Uterus (tissue), 4 donors: ENCODE results near the gene SUCLG2. TPM values are rescaled to one million over a fixed set of nuclear protein-coding genes. Genes with fewer than 3 reads are reported as not detected.

Experiments
- DNase-seq, 2 donors: peaks; one replicate each; pipeline ENCODE4 v3.0.0-alpha.2; 2019 to 2020
- H3K27ac ChIP-seq, 2 donors: fragments of 200-600 bp; sonication (generic); 1 replicate in 1 of 2; 2 replicates in 1 of 2; pipeline ENCODE4 v1.5.1; 2016 to 2018
- H3K27me3 ChIP-seq, 2 donors: fragments of 200-600 bp; sonication (generic); one replicate each; pipeline ENCODE4 v1.5.1; 2018 to 2019; ENCODE audit warnings: control low read depth in 1 of 2
- H3K36me3 ChIP-seq, 2 donors: fragments of 200-600 bp; sonication (generic); one replicate each; pipeline ENCODE4 v1.5.1; 2019; ENCODE audit warnings: control low read depth in 1 of 2
- H3K4me1 ChIP-seq, 2 donors: fragments of 200-600 bp; sonication (generic); one replicate each; pipeline ENCODE4 v1.5.1; 2018 to 2019; ENCODE audit warnings: control low read depth in 1 of 2
- H3K4me3 ChIP-seq, 2 donors: fragments of 200-600 bp; sonication (generic); 1 replicate in 1 of 2; 2 replicates in 1 of 2; pipeline ENCODE4 v1.5.1; 2018 to 2019; ENCODE audit warnings: mild to moderate bottlenecking in 1 of 2
- H3K9me3 ChIP-seq, 2 donors: fragments of 200-600 bp; sonication (generic); one replicate each; pipeline ENCODE4 v1.5.1; 2019; ENCODE audit warnings: control low read depth in 1 of 2
- POLR2A ChIP-seq, 2 donors: fragments of 450-650 bp; IDR thresholded peaks; one replicate each; pipeline ENCODE4 v1.6.1; 2016; ENCODE audit warnings: antibody characterized with exemption in 2 of 2, mild to moderate bottlenecking in 1 of 2, moderate library complexity in 1 of 2
- intact Hi-C: fragments of 100-400 bp; cut with DNase I; formaldehyde crosslinking; loops from one replicate; pipeline ENCODE4 v1.15.1; 2023; ENCODE audit warnings: low total_unique reads
- total RNA-seq, 4 donors: library from RNA; depleted of rRNA in 3 of 4; stranded (reverse); fragments of >200 nt in 3 of 4; gene quantifications; one replicate each; pipeline versions ENCODE4 v1.1.0 to v1.2.4, GENCODE V29; 2014 to 2023
- TF ChIP-seq, protein P1 (sequence below), 4 experiments: fragments of 200-600 bp in 2 of 4; fragments of 450-650 bp in 2 of 4; sonication (generic) in 2 of 4; IDR thresholded peaks; one replicate each; pipeline ENCODE4 v1.5.1; 2016 to 2019; ENCODE audit warnings: antibody characterized with exemption in 4 of 4, mild to moderate bottlenecking in 2 of 4, moderate library complexity in 1 of 4
- donor health status: DM: yes; HTN: yes; CAD: no.

Gene SUCLG2
- total RNA-seq, 4 donors from 2014 or later, result 30.5 to 77.0 (median 45.2) TPM

DNA sequence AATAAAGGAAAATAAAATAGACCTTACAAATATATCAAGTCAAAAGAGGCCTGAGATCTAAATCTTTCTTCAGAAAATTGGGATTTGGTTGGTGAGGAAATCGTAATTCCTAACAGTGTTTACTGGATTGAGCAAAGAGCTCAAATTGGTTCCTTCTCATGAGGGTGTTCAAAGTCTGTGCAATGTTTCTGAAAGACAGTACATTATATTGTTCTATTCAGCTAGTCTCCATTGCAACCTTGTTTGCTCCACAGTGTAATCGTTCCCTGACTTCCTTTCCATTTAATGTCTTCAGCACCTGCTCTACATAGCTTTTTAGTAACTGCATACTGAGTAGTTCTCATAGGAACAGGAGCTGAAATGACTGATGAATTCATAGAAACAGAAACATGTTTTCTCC, 326.8 kb downstream of the SUCLG2 start:
- TF ChIP-seq, protein P1, sequence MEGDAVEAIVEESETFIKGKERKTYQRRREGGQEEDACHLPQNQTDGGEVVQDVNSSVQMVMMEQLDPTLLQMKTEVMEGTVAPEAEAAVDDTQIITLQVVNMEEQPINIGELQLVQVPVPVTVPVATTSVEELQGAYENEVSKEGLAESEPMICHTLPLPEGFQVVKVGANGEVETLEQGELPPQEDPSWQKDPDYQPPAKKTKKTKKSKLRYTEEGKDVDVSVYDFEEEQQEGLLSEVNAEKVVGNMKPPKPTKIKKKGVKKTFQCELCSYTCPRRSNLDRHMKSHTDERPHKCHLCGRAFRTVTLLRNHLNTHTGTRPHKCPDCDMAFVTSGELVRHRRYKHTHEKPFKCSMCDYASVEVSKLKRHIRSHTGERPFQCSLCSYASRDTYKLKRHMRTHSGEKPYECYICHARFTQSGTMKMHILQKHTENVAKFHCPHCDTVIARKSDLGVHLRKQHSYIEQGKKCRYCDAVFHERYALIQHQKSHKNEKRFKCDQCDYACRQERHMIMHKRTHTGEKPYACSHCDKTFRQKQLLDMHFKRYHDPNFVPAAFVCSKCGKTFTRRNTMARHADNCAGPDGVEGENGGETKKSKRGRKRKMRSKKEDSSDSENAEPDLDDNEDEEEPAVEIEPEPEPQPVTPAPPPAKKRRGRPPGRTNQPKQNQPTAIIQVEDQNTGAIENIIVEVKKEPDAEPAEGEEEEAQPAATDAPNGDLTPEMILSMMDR (IDR thresholded peaks at IDR 0.05), result no peak
- TF ChIP-seq POLR2A (IDR thresholded peaks at IDR 0.05), result no peak
- no peaks in the 10 kb centered on the region for H3K4me1 ChIP-seq
- no peak overlapping the region for H3K4me3 ChIP-seq
- intact Hi-C loops, result no loop called here
- H3K9me3 ChIP-seq, result no peaks in the 10 kb centered on the region
- H3K27ac ChIP-seq, result no peak overlapping the region
- no peak for DNase-seq
- H3K36me3 ChIP-seq, result no peaks in the 10 kb centered on the region
- H3K27me3 ChIP-seq, result no peaks in the 10 kb centered on the region

DNA sequence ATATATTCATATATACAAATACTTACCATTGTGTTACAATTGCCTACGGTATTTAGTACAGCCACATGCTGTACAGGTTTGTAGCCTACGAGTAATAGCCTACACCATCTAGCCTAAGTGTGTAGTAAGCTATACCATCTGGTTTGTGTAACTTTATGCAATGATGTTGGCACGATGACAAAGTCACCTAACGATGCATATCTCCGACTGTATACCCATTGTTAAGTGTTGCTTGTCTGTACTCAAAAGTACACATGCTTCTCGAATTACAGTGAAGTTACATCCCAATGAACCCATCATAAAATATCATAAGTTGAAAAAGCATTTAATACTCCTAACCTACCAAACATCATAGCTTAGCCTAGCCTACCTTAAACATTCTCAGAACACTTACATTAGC, 329.2 kb downstream of the SUCLG2 start:
- no peak for DNase-seq
- TF ChIP-seq, protein P1 (IDR thresholded peaks at IDR 0.05), result no peak
- no peak for TF ChIP-seq POLR2A (IDR thresholded peaks at IDR 0.05)
- no peaks in the 10 kb centered on the region for H3K27me3 ChIP-seq
- no peaks in the 10 kb centered on the region for H3K4me1 ChIP-seq
- no peaks in the 10 kb centered on the region for H3K9me3 ChIP-seq
- H3K27ac ChIP-seq, result no peak overlapping the region
- H3K4me3 ChIP-seq, result no peak overlapping the region
- no peaks in the 10 kb centered on the region for H3K36me3 ChIP-seq
- intact Hi-C loops, result no loop called here
